NCI-H187 (cell line): ENCODE data around the gene IGSF9B.
A peak's percentile ranks its signal among the peaks of the same experiment; 100 is the strongest.

ENCODE experiments used
- DNase-seq, 2 experiments: peaks; one replicate each; lab custom pipeline; 2025; lab: John Stamatoyannopoulos, UW

IGSF9B gene

GRCh38 chr11:133919330-133920108 lies 37.2 kb downstream of the IGSF9B start:
- DNase-seq: no peak

- no peak for DNase-seq
These were observed 38.0 kb downstream of the IGSF9B start for GRCh38 chr11:133918608-133919260.

- DNase-seq: no peak
These were observed 38.7 kb downstream of the IGSF9B start for GRCh38 chr11:133917921-133918607.

GRCh38 chr11:133916784-133917440 lies 39.9 kb downstream of the IGSF9B start:
- peak; percentile 26 to 47 for DNase-seq

- DNase-seq: peak; percentile 33 to 45
These were observed 43.0 kb downstream of the IGSF9B start for GRCh38 chr11:133913761-133914160.

GRCh38 chr11:133911171-133911570 lies 45.6 kb downstream of the IGSF9B start:
- DNase-seq: no peak

- DNase-seq: no peak
These were observed 46.7 kb downstream of the IGSF9B start for GRCh38 chr11:133910101-133910500.

- no peak for DNase-seq
These were observed 47.9 kb downstream of the IGSF9B start for GRCh38 chr11:133908827-133909226.

GRCh38 chr11:133907841-133908241 lies 48.9 kb downstream of the IGSF9B start:
- DNase-seq: no peak

GRCh38 chr11:133907216-133907615 lies 49.6 kb downstream of the IGSF9B start:
- DNase-seq: no peak

GRCh38 chr11:133906746-133907145 lies 50.0 kb downstream of the IGSF9B start:
- DNase-seq: no peak

- no peak for DNase-seq
These were observed 50.5 kb downstream of the IGSF9B start for GRCh38 chr11:133906241-133906640.

GRCh38 chr11:133905677-133906156 lies 51.1 kb downstream of the IGSF9B start:
- DNase-seq: no peak

GRCh38 chr11:133904818-133905515 lies 51.8 kb downstream of the IGSF9B start:
- DNase-seq: no peak

- no peak for DNase-seq
These were observed 52.6 kb downstream of the IGSF9B start for GRCh38 chr11:133903875-133904817.

GRCh38 chr11:133903056-133903455 lies 53.7 kb downstream of the IGSF9B start:
- no peak for DNase-seq

- DNase-seq: no peak
These were observed 54.3 kb downstream of the IGSF9B start for GRCh38 chr11:133902506-133902905.

- no peak for DNase-seq
These were observed 54.8 kb downstream of the IGSF9B start for GRCh38 chr11:133901999-133902398.

GRCh38 chr11:133901316-133901715 lies 55.5 kb downstream of the IGSF9B start:
- DNase-seq: no peak
